Iris pigment epithelial cell (primary cell): ENCODE results near the gene CROCC2.

ENCODE experiments used
- DNase-seq: peaks from one replicate; pipeline ENCODE4 v3.0.0-alpha.2; 2011; ENCODE audit warnings: low read depth

CROCC2 gene

DNA sequence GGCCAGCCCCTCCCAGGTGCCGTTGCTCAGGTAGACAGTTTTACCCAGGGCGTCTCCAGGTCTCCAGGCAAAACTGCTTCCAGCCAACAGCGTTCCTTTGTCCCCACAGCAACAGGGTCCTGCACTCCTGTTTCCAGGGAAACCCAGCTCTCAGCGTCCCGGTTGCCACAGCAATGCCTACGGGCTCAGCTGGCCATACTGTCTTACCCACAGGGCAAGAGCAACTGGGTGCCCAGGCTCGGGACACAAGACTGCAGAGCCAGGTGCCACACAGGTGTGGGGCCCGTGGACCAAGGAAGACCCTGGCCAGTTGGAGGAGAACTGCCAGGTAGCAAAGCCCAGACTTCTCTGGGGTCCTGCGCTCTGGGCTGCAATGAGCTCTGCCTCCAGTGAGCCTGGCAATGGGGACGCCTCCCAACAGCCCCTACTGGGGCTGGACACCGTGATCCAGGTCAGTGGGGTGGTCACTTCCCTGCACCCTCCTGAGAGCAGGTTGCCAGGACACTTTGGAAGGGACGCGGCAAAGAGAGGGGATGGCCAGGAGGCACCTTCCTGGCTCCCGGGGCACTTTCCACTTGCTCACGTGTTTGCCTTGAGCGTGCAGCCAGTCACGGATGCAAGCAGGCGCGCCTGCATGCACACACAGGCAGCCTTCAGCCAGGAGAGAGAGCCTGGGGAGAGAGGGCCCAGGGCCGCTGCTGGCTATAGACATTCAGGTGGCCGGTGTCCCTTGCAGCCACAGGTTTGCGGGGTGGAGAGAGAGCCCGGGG is at the start of gene CROCC2:
Gene CROCC2, plus strand, starts transcription at position 196 of the 770 bp plus-strand sequence. Its CDS starts 178 bp downstream, at position 374.
- no peak for DNase-seq

DNA sequence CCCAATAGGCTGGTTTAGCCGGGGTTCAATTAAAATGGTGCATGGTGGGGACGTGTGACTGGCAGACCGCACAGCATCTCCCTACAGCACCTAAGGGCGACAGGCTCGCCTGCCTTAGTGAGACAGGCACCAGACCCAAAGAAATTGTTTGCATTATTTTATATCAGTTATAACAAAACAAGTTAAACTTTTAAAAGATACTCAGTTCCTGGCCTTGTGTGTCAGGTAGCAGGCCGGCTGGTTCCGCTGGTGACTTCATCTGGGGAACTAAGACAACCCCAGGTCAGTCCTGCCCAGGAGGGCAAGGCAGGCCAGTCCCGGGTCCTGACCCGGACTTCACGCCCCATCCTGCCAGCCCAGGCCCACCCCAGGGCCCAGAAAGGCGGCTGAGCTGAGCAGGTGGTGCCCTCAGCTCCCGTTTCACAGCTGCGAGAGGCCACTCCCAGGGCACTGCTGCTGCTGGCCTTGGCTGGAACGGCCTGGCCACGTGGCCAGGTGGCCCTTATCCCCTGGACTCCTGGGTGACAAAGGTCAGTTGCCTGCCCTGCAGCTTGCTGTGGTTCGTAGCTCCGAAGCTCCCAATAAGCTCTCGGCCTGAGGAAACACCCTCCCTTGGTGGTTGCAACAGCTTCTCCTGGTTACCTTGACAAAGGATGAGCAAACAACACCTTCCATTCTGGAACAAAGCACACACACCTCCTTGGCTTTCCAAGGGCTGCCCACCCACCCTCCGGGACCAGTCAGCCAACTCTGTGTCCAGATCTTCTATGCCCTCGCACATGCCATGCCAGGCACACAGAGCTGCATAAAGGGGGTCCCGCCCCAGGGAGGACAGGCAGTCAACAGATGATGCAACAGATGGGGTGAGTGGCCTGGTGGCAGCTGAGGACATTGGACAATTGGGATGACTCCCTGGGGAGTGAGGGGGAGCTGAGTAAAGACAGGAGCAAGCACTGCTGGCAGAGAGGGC is 48.8 kb upstream of the CROCC2 start:
- no peak for DNase-seq

DNA sequence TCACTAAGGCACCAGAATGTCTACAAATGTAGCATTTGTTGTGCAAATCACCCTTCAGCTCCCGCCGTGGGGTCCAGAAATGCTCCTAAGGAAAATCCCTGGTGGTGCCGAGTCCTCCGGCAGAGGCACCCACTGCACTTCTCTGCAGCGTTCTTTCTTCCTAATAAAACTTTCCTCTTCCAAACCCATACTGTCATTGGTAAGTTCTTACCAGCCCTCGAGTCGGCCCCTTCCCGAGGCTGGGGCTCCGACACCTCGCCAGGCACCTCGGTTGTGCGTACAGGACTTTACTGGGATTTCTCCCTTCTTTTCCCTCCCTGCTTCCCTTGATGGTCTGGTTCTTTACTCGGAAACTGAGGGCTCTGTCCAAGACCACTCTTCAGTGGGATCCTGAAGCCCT is 47.8 kb upstream of the CROCC2 start:
- no peak for DNase-seq

DNA sequence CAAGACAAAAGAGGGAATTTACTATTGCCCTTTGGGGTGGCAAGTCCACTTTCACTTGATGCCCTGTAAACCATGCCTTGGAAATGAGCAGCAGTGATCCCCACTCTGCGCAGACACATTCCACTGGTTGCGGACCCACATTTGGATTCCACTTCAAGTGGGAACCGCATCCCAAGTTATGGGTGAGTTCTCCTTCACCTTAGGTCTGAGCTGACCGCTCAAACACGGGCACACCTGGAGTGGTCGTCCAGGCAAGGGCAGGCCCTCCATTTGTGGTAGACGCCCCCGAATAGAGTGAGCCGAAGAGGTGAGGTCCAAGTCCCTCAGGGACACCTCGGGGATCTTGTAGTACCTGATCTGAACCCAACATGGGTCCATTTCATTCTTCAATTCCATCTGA is 47.3 kb upstream of the CROCC2 start:
- DNase-seq: no peak

DNA sequence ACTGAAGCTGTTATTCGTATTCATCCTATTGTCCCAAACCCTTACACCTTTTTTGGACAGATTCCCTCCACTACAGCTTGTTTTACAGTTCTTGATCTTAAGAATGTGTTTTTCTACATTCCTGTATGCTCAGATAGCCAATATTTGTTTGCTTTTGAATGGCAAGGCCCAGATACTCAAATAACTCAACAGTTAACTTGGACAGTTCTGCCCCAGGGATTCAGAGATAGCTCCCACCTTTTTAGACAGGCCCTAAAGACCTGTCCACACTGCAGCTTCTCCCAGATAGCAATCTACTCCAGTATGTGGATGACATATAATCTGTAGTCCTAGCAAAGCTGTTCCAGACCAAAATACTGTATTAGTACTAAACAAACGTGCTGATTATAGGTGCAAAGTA is 44.6 kb upstream of the CROCC2 start:
- no peak for DNase-seq

DNA sequence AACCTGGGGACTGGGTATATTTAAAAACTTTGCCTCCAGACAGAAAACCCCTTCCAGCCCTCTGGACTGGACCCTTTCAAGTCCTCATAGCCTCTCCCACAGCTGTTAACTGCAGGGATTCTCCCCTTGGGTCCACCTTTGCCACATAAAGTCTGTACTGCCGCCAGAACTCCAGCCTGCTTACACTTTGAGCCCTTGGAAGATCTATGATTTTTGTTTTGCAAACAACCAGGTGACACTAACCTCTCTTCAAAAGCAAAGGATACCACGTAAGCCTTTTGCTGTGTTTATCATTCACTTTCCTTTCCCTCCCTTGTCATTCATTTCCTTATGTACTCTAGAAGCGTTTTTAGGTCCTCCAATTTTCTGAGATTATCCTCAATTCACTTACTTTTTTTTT is 41.7 kb upstream of the CROCC2 start:
- DNase-seq: no peak

DNA sequence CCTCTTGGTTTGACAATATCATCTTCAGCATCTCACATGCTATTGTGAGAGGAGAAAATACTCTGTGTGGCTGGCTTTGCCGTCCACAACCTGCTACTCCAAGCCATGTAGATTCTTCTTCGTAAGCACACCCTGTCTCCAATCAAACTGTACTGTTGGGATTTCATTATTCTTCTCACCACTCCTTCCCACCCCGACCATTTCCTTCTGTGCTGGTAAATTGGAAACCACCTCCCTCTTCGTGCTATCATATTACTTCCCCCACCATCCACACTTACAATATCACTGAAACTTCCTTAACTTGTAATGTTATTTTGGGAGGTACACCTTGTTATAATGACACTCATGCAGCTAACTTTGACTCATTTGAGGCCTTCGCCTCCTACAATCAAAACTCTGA is 40.7 kb upstream of the CROCC2 start:
- DNase-seq: no peak

DNA sequence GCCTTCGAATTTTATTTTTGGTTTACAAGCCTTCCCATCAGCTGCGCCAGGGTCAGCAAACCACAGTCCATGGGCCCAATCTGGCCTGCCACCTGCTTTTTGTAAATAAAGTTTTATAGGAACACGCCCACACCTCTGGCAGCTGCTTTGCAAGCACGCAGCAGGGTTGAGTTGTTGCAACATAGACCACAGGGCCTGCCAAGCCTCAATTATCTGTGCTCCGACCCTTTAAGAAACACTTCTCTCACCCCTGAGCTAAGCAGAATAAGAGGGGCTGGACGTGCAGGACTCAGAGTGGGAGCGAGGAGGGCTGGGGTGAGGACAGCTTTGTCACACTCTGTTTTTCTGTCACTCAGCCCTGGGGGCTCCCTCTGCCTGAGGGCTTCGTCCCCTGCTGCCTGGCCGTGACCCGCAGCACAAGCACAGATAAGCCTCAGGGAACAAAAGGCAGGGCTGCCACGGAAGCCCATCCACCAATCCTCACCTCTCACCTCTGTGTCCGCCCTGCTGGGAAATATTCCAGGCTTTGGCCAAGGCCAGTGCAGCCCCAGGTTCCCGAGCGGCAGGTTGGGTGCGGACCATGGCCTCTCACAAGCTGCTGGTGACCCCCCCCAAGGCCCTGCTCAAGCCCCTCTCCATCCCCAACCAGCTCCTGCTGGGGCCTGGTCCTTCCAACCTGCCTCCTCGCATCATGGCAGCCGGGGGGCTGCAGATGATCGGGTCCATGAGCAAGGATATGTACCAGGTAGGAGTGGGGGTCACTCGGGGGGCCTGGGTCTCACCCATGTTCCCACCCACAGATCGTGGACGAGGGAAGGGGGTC is 37.6 kb upstream of the CROCC2 start, which contains the start of gene AGXT:
Gene AGXT, plus strand, starts transcription at position 539 of the 823 bp plus-strand sequence. Its CDS starts 42 bp downstream, at position 581.
- peak; percentile 46 for DNase-seq

DNA sequence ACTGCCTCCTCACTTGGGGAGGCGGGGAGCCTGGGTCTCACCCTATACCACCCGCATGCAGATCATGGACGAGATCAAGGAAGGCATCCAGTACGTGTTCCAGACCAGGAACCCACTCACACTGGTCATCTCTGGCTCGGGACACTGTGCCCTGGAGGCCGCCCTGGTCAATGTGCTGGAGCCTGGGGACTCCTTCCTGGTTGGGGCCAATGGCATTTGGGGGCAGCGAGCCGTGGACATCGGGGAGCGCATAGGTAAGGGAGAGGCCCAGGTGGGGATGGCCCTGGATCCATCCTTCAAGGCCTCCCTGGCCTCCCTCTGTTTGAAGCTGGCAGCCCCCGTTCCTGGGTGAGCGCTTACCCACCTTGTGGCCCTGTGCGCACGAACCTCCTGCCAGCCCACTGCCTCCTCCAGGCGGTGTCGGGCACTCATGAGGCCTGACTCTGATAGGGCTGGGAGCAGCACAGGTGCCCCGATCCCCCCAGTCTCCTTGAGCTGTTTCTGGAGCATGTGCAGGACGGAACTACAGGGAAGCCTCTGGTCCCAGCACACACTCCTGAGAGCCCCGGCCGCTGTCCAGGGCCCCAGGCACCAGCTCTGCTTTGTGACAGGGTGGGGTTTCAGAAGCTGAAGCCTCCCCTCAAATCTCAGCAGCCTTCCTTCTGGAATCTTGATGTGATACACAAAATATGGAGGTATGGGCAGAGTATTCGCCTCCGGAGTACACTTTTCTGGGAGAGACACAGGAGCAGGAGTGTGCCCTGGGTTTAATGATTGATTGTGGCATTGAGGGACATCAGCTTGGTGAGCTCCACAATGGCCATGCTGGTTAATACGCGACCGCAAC is 36.8 kb upstream of the CROCC2 start:
- no peak for DNase-seq

DNA sequence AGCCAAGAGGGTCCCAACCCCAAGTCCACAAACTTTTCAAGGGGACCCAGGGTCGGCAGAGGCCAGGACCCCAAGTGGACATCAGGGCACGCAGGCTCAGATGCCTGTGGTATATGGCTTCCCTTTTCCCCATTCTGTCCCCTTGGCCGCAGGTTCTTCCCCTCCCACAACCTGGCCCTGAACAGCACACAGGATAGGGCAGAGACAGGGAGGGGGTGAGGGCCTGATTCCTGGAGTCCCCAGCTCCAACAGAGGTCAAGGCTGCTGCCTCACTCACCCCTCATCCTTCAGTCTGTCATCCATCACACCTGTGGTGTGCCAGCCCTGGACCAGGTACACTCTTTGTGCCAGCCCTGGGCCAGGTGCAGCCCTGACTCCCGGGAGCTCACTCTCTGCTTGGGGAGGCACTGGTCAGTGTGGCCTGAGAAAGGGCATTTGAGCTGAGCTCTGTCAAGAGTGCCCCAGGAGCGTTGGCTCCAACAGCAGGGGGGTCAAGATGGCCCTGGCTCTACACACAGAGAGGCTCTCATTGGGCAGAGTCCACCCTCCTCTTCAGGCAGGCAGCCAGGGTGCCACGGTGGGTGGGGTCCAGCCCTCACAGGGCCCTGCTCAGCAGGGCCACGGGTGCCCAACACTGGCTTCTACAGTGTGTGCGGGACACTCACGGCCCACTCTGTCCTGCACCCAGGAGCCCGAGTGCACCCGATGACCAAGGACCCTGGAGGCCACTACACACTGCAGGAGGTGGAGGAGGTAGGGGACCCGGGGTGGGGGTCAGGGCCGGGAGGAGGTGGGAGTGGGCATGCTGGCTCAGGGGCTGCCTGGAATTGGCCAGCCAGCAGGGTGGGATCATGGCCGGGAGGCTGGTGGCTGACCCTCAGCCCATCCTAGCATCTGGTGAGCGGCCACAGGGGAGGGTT is 35.9 kb upstream of the CROCC2 start:
- DNase-seq: no peak

DNA sequence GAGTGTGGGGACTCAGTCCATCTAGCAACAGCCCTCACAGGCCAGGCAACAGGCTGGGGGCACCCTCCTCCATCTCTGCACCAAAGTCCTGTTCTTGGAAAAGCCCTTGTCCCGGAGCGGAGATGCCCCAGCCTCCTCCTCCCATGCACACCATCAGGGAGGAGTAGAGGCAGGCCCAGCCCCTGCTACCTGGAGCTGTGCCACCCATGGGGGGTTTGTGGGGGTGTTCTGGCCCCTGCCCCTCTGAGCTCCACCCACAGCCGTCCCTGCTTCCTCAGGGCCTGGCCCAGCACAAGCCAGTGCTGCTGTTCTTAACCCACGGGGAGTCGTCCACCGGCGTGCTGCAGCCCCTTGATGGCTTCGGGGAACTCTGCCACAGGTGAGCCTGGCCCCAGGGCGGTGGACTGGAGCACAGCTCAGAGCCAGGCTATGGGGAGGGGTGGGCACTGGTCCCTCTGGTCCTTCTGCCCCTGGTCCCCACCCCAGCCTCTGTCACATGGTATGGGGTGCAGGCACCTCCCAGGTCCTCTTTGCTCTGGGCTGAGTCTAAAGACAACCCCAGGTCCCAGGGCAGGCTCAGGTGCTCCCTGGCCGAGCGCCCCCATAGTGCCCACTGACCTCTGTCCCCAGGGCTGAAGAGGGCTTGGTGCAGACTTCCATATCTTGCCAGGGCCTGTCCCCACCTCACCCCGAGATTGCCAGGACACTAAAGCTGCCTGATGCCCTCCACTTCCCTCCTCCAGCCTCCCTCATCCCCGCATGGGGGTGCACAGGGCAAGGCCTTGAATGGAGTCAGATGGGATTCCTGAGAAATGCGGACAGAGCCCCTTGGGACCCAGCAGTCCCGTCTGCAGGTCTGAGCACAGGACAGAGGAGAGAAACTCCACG is 34.8 kb upstream of the CROCC2 start:
- no peak for DNase-seq

DNA sequence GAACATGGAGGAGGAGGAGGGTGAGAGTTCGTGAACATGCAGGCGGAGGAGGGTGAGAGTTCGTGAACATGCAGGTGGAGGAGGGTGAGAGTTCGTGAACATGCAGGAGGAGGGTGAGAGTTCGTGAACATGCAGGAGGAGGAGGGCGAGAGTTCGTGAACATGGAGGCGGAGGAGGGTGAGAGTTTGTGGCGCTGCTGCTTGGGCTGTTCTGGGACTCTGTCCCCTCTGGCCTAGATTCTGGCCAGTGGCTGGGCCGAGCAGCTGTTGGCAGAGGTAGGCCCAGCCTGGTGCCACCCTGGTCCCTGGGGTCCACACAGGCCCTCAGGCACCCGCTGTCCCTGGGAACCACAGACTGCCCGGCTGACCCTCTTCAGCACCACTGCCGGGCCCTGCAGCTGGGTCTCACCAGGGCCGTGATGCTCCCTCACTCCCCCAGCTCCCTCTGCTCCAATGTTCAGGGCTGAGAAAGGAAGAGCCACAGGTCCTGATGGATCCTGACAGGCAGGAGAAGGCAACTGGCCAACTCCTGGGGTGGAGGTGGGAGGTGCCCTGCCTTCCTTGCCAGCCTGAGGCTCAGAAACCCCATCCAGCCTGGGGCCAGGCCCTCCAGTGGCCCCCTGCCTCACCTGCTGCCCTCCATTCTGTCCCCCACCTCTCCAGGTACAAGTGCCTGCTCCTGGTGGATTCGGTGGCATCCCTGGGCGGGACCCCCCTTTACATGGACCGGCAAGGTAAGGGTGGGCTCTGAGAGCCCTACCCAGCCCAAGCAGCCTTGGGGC is 33.6 kb upstream of the CROCC2 start:
- no peak for DNase-seq

DNA sequence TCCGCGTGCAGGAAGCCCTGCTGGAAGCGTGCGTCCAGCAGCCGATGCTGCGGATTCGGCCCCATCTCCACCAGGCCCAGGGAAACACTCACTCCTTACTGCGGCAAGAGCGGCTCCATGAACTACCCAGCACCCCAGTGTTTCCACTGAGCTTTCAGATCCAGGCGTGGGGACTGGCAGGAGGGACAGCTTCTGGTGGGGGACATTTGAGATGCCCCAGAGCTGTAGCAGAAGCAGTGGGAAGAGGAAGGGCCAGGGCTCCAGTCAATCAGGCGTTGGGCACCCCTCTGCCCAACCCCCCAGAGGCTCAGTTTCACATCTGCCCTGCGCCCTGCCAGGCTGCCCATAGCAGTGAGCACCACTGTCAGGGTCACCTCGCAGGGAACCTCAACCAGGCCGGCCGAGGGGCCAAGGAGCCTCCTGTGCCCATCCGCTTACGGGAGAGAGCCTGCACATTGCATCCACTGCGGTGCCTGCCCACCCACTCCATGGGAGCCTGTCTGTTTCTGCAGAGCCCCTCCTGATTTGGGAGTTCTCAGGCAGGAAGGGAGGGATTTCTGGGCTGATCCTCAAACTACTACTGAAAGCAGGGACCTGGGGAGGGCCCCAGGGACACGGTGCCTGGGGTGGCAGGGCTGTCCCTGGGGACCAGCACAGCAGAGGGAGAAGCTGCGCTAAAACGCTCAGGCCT is 32.9 kb upstream of the CROCC2 start:
- DNase-seq: no peak

DNA sequence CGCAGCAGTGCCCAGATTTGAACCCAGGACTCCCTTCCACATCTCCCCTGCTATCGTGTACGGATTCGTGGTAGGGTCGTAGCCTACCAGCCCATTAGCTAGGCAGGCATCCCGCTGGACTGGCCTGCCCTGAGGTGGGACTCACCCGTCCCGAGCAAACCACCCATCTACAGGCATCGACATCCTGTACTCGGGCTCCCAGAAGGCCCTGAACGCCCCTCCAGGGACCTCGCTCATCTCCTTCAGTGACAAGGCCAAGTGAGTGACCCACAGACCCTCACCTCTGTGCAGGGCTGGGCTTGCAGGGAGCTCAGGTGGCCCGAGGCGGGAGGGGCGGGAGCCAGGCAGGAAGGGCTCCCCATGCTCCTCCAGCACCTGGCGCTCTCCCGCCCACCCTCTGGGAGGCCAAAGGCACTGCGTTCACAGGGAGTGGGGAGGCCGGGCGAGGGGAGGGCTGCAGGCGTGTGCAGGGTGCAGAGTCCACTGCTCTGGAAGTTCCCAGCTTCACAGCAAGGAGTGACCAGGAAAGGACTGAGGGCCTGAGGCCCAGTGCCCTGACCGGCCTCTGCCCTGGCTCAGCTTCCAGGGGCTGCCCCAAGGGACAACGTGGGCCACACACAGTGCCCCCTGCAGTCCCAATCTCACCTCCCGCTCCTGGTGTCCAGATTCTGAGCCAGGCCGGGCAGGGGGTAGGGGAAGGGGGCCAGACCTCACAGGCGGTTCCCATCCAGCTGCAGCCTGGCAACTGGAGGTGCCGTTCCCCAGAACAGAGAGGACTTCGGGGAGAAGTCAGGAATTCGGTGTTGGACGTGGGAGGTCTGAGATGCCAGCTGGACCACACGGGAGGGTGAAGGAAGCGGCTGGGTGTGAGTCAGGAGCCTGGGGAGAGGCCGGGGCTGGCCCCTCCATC is 32.1 kb upstream of the CROCC2 start:
- DNase-seq: no peak

DNA sequence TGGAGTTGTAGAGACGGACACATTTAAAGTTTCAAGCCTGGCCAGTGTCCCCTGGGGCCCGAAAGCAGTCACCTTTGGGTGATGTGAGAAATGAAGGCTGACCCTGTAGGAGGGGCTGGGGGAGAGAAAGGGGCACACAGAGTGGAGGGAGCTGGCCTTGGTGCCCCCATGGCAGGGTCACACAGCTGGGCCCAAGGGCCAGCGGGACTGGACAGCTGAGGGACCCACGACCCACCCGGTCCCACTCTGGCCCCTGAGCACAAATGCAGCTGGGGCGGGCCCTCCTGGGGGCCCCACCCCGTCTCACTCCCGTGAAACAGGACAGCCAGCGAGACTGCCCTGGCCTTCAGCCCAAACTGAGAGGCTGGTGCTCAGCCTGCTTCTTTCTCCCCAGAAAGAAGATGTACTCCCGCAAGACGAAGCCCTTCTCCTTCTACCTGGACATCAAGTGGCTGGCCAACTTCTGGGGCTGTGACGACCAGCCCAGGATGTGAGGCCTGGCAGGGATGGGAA is 31.4 kb upstream of the CROCC2 start:
- DNase-seq: no peak
